GDM1 (cell line): Measurements from ENCODE around the gene GPR119.
"Not testable (repeated sequence)": the region's sequence is repeated elsewhere in the genome, so short reads cannot be mapped to it uniquely, and the experiment has no call there.

ENCODE experiments used
- DNase-seq: peaks from one replicate; lab custom pipeline; 2025; lab: John Stamatoyannopoulos, UW

GPR119 gene

GRCh38 chrX:130339408-130340222, 45.9 kb downstream of the GPR119 start, which contains the start of gene SLC25A14:
TSS of gene SLC25A14 (plus strand) at chrX:130339919. CDS start at chrX:130340279, 360 bp downstream.
- peak; percentile 57 for DNase-seq

DNA sequence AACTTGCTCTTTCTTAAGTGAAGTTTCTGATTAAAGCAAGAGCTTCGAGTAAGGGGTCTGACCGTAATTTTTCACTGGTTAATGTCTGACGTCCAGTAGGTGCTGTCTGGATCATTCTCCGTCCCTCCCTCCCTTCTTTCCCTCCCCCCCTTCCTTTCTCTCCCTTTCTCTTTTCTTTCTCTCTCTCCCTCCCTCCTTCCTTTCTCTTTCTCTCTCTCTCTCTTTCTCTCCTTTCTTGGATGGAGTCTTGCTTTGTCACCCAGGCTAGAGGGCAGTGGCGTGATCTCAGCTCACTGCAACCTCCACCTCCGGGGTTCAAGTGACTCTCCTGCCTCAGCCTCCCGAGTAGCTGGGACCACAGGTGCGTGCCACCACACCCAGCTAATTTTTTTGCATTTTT, 46.6 kb downstream of the GPR119 start:
- DNase-seq: not testable (repeated sequence)

DNA sequence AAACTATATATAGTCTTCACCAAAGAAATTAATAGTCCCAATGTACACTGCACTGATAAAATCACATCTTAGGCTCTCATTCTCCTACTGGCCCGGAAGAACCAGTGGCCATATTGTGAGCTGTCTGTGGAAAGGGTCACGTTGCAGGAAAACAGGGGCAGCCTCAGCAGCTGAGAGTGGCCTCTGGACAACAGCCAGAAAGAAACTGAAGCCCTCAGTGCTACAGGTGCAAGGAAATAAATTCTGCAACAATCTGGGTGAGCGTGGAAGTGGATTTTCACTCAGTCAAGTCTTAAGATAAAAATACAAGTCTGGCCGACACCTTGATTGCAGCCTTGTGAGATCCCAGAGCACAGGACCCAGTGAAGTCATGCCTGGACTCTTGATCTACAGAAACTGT, 48.9 kb downstream of the GPR119 start:
- DNase-seq: no peak
